ENCODE measurements around the gene ARPC1A.

ARPC1A gene

GRCh38 chr7:99393355-99394187, 67.9 kb downstream of the ARPC1A start:
- TF ChIP-seq POLR2A (IDR thresholded peaks at IDR 0.05; ENCODE audit: low read length) = no peak
- no peak for TF ChIP-seq GATA1 (IDR thresholded peaks at IDR 0.05; ENCODE audit: low read depth, low read length)
- no peak for DNase-seq

- DNase-seq = no peak
- TF ChIP-seq POLR2A (IDR thresholded peaks at IDR 0.05; ENCODE audit: low read length) = no peak
- no peak for TF ChIP-seq GATA1 (IDR thresholded peaks at IDR 0.05; ENCODE audit: low read depth, low read length)
Measured at GRCh38 chr7:99394188-99394502, 68.4 kb downstream of the ARPC1A start.

- TF ChIP-seq GATA1 (IDR thresholded peaks at IDR 0.05; ENCODE audit: low read depth, low read length) (no peak), POLR2A (IDR thresholded peaks at IDR 0.05; ENCODE audit: low read length) (no peak)
- DNase-seq = no peak
Measured at GRCh38 chr7:99395616-99396327, 70.1 kb downstream of the ARPC1A start.

GRCh38 chr7:99396418-99397296, 71.0 kb downstream of the ARPC1A start:
- no peak for DNase-seq
- TF ChIP-seq POLR2A (IDR thresholded peaks at IDR 0.05; ENCODE audit: low read length) (no peak), GATA1 (IDR thresholded peaks at IDR 0.05; ENCODE audit: low read depth, low read length) (no peak)

GRCh38 chr7:99397297-99397983, 71.7 kb downstream of the ARPC1A start:
- TF ChIP-seq GATA1 (IDR thresholded peaks at IDR 0.05; ENCODE audit: low read depth, low read length) (no peak), POLR2A (IDR thresholded peaks at IDR 0.05; ENCODE audit: low read length) (no peak)
- DNase-seq = no peak

- TF ChIP-seq POLR2A (IDR thresholded peaks at IDR 0.05; ENCODE audit: low read length) (no peak), GATA1 (IDR thresholded peaks at IDR 0.05; ENCODE audit: low read depth, low read length) (no peak)
- DNase-seq = no peak
Measured at GRCh38 chr7:99398891-99399445, 73.3 kb downstream of the ARPC1A start.

- TF ChIP-seq GATA1 (IDR thresholded peaks at IDR 0.05; ENCODE audit: low read depth, low read length) (no peak), POLR2A (IDR thresholded peaks at IDR 0.05; ENCODE audit: low read length) (no peak)
Measured at GRCh38 chr7:99399597-99399996, 73.9 kb downstream of the ARPC1A start.

GRCh38 chr7:99402854-99403253, 77.2 kb downstream of the ARPC1A start:
- no peak for DNase-seq
- TF ChIP-seq GATA1 (IDR thresholded peaks at IDR 0.05; ENCODE audit: low read depth, low read length) = no peak
- no peak for TF ChIP-seq POLR2A (IDR thresholded peaks at IDR 0.05; ENCODE audit: low read length)

More at GRCh38 chr7:99399597-99399996, 73.9 kb downstream of the ARPC1A start:
- no peak for DNase-seq

- no peak for TF ChIP-seq GATA1 (IDR thresholded peaks at IDR 0.05; ENCODE audit: low read depth, low read length)
- TF ChIP-seq POLR2A (IDR thresholded peaks at IDR 0.05; ENCODE audit: low read length) = no peak
- no peak for DNase-seq
Measured at GRCh38 chr7:99403764-99404163, 78.1 kb downstream of the ARPC1A start.

GRCh38 chr7:99404235-99404976, 78.7 kb downstream of the ARPC1A start:
- no peak for DNase-seq
- TF ChIP-seq POLR2A (IDR thresholded peaks at IDR 0.05; ENCODE audit: low read length) (no peak), GATA1 (IDR thresholded peaks at IDR 0.05; ENCODE audit: low read depth, low read length) (no peak)

- DNase-seq = no peak
- TF ChIP-seq GATA1 (IDR thresholded peaks at IDR 0.05; ENCODE audit: low read depth, low read length) = no peak
- TF ChIP-seq POLR2A (IDR thresholded peaks at IDR 0.05; ENCODE audit: low read length) = no peak
Measured at GRCh38 chr7:99404977-99405320, 79.3 kb downstream of the ARPC1A start.

- DNase-seq = peak; percentile 24 to 42
- TF ChIP-seq GATA1 (IDR thresholded peaks at IDR 0.05; ENCODE audit: low read depth, low read length) (no peak), POLR2A (IDR thresholded peaks at IDR 0.05; ENCODE audit: low read length) (no peak)
Measured at GRCh38 chr7:99406557-99406956, 80.9 kb downstream of the ARPC1A start.
